ENCODE measurements around the gene CFAP221.

- TF ChIP-seq CTCF (conservative IDR thresholded peaks at IDR 0.05) (no peak), EZH2 (IDR thresholded peaks at IDR 0.05; ENCODE audit: low read depth) (no peak)
Observed at GRCh38 chr2:119527999-119528398, 16.2 kb upstream of the CFAP221 start.

All from PC-9 (cell line).